RWPE2 (cell line): ENCODE results near the gene PRKCE.

Experiments
- ATAC-seq: fragments of 200-7000 bp; cut with Tn5 transposase; 3 replicates; pipeline ENCODE4 v1.9.1; 2021; ENCODE audit warnings: low read depth
- DNase-seq: peaks from one replicate; pipeline ENCODE4 v3.0.0-alpha.2; 2020; ENCODE audit warnings: low spot score
- H3K27ac ChIP-seq: fragments of 450-650 bp; 2 replicates; pipeline ENCODE4 v1.5.1; 2017; ENCODE audit warnings: mild to moderate bottlenecking; ENCODE audit not compliant: poor library complexity, severe bottlenecking
- H3K27me3 ChIP-seq: fragments of 250-450 bp; sonication (Bioruptor Pico); 2 replicates; pipeline ENCODE4 v1.5.1; 2021; ENCODE audit warnings: mild to moderate bottlenecking, moderate library complexity; ENCODE audit not compliant: insufficient read depth, poor library complexity, severe bottlenecking
- H3K36me3 ChIP-seq: fragments of 250-450 bp; sonication (Bioruptor Pico); 2 replicates; pipeline ENCODE4 v1.5.1; 2020; ENCODE audit warnings: low read depth, mild to moderate bottlenecking, moderate library complexity
- H3K4me1 ChIP-seq: fragments of 250-450 bp; sonication (Bioruptor Pico); 2 replicates; pipeline ENCODE4 v1.5.1; 2021; ENCODE audit warnings: mild to moderate bottlenecking, moderate library complexity; ENCODE audit not compliant: insufficient read depth, poor library complexity, severe bottlenecking
- H3K4me3 ChIP-seq: fragments of 250-450 bp; sonication (Bioruptor Pico); 2 replicates; pipeline ENCODE4 v1.5.1; 2021; ENCODE audit warnings: mild to moderate bottlenecking, moderate library complexity; ENCODE audit not compliant: severe bottlenecking
- H3K9me3 ChIP-seq: fragments of 250-450 bp; sonication (Bioruptor Pico); 2 replicates; pipeline ENCODE4 v1.5.1; 2021; ENCODE audit warnings: mild to moderate bottlenecking, moderate library complexity; ENCODE audit not compliant: severe bottlenecking
- CTCF ChIP-seq: fragments of 450-650 bp; IDR thresholded peaks from one replicate; pipeline ENCODE4 v1.5.1; 2017; ENCODE audit warnings: mild to moderate bottlenecking, moderate library complexity; ENCODE audit not compliant: poor library complexity, severe bottlenecking

The PRKCE gene

GRCh38 chr2:45755585-45756335, 104.3 kb downstream of the PRKCE start:
- H3K27me3 ChIP-seq = no peaks in the 10 kb centered on the region
- TF ChIP-seq CTCF = no peak
- no peak overlapping the region for H3K27ac ChIP-seq
- no peaks in the 10 kb centered on the region for H3K36me3 ChIP-seq
- H3K9me3 ChIP-seq = no peaks in the 10 kb centered on the region
- peak; percentile 63 for ATAC-seq
- DNase-seq = no peak
- H3K4me1 ChIP-seq = no peaks in the 10 kb centered on the region
- H3K4me3 ChIP-seq = no peak overlapping the region

GRCh38 chr2:45758018-45758417, 106.5 kb downstream of the PRKCE start:
- ATAC-seq (no peak), DNase-seq (no peak)
- no peak overlapping the region for H3K27ac ChIP-seq
- H3K36me3 ChIP-seq = no peaks in the 10 kb centered on the region
- H3K27me3 ChIP-seq = no peaks in the 10 kb centered on the region
- no peak overlapping the region for H3K4me3 ChIP-seq
- H3K4me1 ChIP-seq = no peaks in the 10 kb centered on the region
- TF ChIP-seq CTCF = no peak
- no peaks in the 10 kb centered on the region for H3K9me3 ChIP-seq

GRCh38 chr2:45759310-45759851, 107.9 kb downstream of the PRKCE start:
- Histone ChIP-seq H3K4me3 (no peak overlapping the region), H3K27me3 (no peaks in the 10 kb centered on the region), H3K36me3 (no peaks in the 10 kb centered on the region), H3K27ac (no peak overlapping the region), H3K9me3 (no peaks in the 10 kb centered on the region), H3K4me1 (no peaks in the 10 kb centered on the region)
- ATAC-seq (no peak), DNase-seq (no peak)
- no peak for TF ChIP-seq CTCF

GRCh38 chr2:45761635-45762034, 110.2 kb downstream of the PRKCE start:
- no peaks in the 10 kb centered on the region for H3K9me3 ChIP-seq
- no peaks in the 10 kb centered on the region for H3K27me3 ChIP-seq
- no peaks in the 10 kb centered on the region for H3K36me3 ChIP-seq
- H3K4me3 ChIP-seq = no peak overlapping the region
- ATAC-seq (no peak), DNase-seq (no peak)
- no peaks in the 10 kb centered on the region for H3K4me1 ChIP-seq
- H3K27ac ChIP-seq = no peak overlapping the region
- no peak for TF ChIP-seq CTCF

GRCh38 chr2:45763255-45763654, 111.8 kb downstream of the PRKCE start:
- no peaks in the 10 kb centered on the region for H3K9me3 ChIP-seq
- H3K4me3 ChIP-seq = no peak overlapping the region
- ATAC-seq = no peak
- no peak for TF ChIP-seq CTCF
- DNase-seq = no peak
- H3K27ac ChIP-seq = no peak overlapping the region
- no peaks in the 10 kb centered on the region for H3K27me3 ChIP-seq
- H3K36me3 ChIP-seq = no peaks in the 10 kb centered on the region
- no peaks in the 10 kb centered on the region for H3K4me1 ChIP-seq
